HFF-Myc (cell line): ENCODE data around the gene GIGYF2.
A peak's percentile ranks its signal among the peaks of the same experiment; 100 is the strongest.

Experiments used
- DNase-seq: peaks from one replicate; pipeline ENCODE4 v3.0.0-alpha.2; 2011; ENCODE audit warnings: low read depth; ENCODE audit errors: extremely low read depth
- H3K4me3 ChIP-seq: replicated peaks from 2 replicates; pipeline ENCODE4 v1.5.1; 2011; ENCODE audit warnings: low read depth, mild to moderate bottlenecking, control low read depth, low read length
- CTCF ChIP-seq: IDR thresholded peaks from 2 replicates; pipeline ENCODE4 v1.5.1; 2012; ENCODE audit warnings: mild to moderate bottlenecking, low read depth, low read length, control low read depth; ENCODE audit errors: missing control alignments

GIGYF2 gene

DNA sequence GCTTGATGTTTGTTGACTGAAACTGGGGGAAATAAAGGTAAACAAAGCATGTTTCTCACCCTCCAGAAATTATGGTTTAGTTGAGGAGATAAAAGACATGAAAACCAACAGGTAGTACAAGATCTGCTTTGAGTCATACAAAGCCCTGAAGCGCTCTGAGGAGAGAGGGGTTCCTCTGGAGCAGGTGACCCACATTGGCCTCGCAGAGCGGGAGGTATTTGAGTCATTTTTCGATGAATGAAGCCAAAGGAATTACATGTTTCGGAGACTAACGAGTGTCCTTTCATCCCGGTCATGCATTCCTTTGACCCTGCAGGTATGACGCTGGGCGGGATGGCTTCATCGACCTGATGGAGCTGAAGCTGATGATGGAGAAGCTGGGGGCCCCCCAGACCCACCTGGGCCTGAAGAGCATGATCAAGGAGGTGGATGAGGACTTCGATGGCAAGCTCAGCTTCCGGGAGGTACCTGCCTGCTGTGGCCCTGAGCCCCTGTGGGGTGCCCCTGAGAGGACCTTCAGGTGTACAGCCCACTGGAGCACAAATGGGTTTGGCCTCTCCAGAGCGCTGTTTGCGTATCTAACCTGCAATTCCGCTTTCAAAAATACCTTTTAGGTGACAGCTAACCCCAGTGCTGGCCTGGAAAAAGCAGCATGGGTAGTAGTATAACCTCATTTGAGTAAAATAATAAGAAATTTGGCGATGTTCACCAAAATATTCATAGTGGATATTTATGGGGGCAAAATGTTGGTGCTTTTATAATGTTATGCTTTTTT, 34.5 kb upstream of the GIGYF2 start:
- no peak for DNase-seq
- H3K4me3 ChIP-seq: no peak overlapping the region

DNA sequence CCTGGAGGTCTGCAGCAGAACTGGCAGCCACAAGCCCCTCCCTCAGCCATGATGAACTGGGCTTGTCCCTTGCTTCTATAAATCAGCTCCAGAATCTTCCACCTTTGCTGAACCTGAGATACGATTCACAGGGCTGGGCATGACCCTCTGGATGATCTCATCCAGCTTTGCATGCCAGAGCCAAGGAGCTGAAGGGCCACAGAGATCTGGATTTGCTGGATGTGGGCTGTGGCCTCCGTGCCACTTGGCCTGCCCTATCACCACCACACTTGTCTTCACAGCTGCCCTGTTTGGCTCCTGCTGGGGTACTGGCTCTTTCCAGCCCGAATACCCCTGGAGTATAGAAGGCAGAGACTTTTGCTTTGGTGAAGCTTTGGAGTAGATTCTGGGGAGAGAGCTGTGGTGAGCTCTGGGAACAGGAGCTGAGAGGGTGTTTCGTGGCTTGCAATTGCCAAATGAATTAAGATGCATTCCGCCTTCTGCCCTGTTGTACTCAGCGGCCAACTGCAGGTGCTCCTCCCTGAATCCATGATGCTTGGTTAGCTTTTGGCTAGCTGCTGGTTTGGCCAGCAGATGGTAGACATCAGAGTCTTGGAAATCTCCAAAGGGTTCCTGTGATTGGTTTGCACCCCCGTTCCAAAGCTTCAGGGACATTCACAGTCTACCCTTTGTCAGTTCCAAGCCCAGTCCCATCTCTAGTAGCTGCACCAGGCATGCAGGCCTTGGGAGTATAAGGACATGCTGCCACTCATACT, 30.9 kb upstream of the GIGYF2 start:
- no peak overlapping the region for H3K4me3 ChIP-seq
- DNase-seq: no peak
- no peak for TF ChIP-seq CTCF

More for the DNA sequence above, 34.5 kb upstream of the GIGYF2 start:
- TF ChIP-seq CTCF: no peak

- TF ChIP-seq CTCF: no peak
- H3K4me3 ChIP-seq: no peak overlapping the region
- DNase-seq: no peak
Observed at GRCh38 chr2:232667989-232668583, 29.0 kb upstream of the GIGYF2 start.

GRCh38 chr2:232668805-232669444, 28.2 kb upstream of the GIGYF2 start:
- TF ChIP-seq CTCF: peak; percentile 54
- no peak overlapping the region for H3K4me3 ChIP-seq
- DNase-seq: no peak

GRCh38 chr2:232672588-232672987, 24.5 kb upstream of the GIGYF2 start:
- DNase-seq: no peak
- H3K4me3 ChIP-seq: no peak overlapping the region
- TF ChIP-seq CTCF: no peak

DNA sequence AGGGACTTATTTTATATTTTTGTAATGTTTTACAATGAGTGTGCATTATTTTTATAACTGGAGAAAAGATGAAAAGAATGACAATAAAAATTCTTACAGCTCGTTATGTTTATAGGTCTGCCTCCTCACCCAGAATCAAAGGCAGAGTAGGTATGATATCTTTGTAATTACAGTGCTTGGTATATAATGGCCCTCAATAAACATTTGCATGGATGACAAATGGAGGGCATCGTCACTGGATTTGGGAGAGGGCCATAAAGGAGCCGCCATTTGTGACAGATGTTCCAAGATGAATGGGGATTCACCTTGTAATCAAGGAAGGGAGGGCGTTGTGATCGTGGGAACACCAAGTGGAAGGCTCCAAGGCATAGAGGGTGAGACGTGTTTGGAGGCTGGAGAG, 22.6 kb upstream of the GIGYF2 start:
- DNase-seq: no peak
- TF ChIP-seq CTCF: no peak
- no peak overlapping the region for H3K4me3 ChIP-seq
